Progenitor cell of endocrine pancreas (in vitro differentiated cells): Measurements from ENCODE around the gene DPP10. TPM values are rescaled to one million over a fixed set of nuclear protein-coding genes. Genes with fewer than 3 reads are reported as not detected.

Experiments used
- DNase-seq: peaks from one replicate; pipeline ENCODE4 v3.0.0; 2021; ENCODE audit warnings: low spot score; ENCODE audit not compliant: unreplicated experiment
- H3K27ac Mint-ChIP-seq: 2 replicates; pipeline ENCODE4 v1.8.0; 2021; ENCODE audit warnings: mild to moderate bottlenecking, moderate library complexity, mixed read lengths
- H3K27me3 Mint-ChIP-seq: 2 replicates; pipeline ENCODE4 v1.8.0; 2021; ENCODE audit warnings: mixed read lengths
- H3K36me3 Mint-ChIP-seq: 2 replicates; pipeline ENCODE4 v1.8.0; 2022; ENCODE audit warnings: mixed read lengths; ENCODE audit not compliant: insufficient read depth
- H3K4me1 Mint-ChIP-seq: 2 replicates; pipeline ENCODE4 v1.8.0; 2021; ENCODE audit warnings: low read depth, mixed read lengths
- H3K4me3 Mint-ChIP-seq: 2 replicates; pipeline ENCODE4 v1.8.0; 2021; ENCODE audit warnings: low read depth, mild to moderate bottlenecking, moderate library complexity, mixed read lengths
- H3K9me3 Mint-ChIP-seq: 2 replicates; pipeline ENCODE4 v1.8.0; 2021; ENCODE audit warnings: low read depth, mixed read lengths
- CTCF ChIP-seq: fragments of 200-600 bp; sonication (generic); IDR thresholded peaks from one replicate; pipeline ENCODE4 v1.5.0; 2021; ENCODE audit warnings: antibody characterized with exemption, mild to moderate bottlenecking; ENCODE audit not compliant: unreplicated experiment
- total RNA-seq: library from RNA; stranded (reverse); gene quantifications from 2 replicates; pipeline ENCODE4 v1.2.1, GENCODE V29; 2021

The DPP10 gene
- total RNA-seq, 1 donor from 2014 or later: 44.6 TPM

- no peak for TF ChIP-seq CTCF
- Mint-ChIP-seq H3K9me3 (peaks cover 4% of the 10 kb centered on the region), H3K4me1 (no peaks in the 10 kb centered on the region), H3K36me3 (no peaks in the 10 kb centered on the region), H3K27me3 (no peaks in the 10 kb centered on the region), H3K4me3 (no peak overlapping the region), H3K27ac (no peak overlapping the region)
- DNase-seq: no peak
These were observed 592.4 kb downstream of the DPP10 start for GRCh38 chr2:115034801-115035200.

- H3K4me3 Mint-ChIP-seq: no peak overlapping the region
- no peaks in the 10 kb centered on the region for H3K27me3 Mint-ChIP-seq
- H3K9me3 Mint-ChIP-seq: no peaks in the 10 kb centered on the region
- no peaks in the 10 kb centered on the region for H3K4me1 Mint-ChIP-seq
- no peak for TF ChIP-seq CTCF
- H3K27ac Mint-ChIP-seq: no peak overlapping the region
- DNase-seq: no peak
- H3K36me3 Mint-ChIP-seq: no peaks in the 10 kb centered on the region
These were observed 594.4 kb downstream of the DPP10 start for GRCh38 chr2:115036818-115037217.

DNA sequence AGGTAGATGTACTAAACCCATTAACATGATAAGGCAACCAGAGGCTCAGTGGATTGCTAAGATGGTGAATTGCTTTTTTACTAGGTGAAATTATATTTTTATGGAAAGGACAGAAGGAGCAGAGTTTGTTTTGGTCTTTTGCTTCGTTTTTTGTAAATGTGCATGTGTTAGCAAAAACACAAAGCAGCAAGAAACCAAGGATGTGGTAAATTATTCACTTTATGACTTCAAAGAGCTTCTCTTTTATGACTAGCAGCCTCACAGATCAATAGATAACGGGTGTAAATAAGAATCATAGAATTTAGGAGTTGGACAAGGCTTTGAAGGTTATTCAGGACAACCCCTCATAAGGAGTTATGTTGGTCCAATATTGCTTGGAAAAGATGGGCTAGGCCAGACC lies 615.0 kb downstream of the DPP10 start:
- no peaks in the 10 kb centered on the region for H3K36me3 Mint-ChIP-seq
- H3K27ac Mint-ChIP-seq: no peak overlapping the region
- DNase-seq: no peak
- H3K4me3 Mint-ChIP-seq: no peak overlapping the region
- TF ChIP-seq CTCF: no peak
- H3K27me3 Mint-ChIP-seq: no peaks in the 10 kb centered on the region
- peaks cover 4% of the 10 kb centered on the region for H3K9me3 Mint-ChIP-seq
- H3K4me1 Mint-ChIP-seq: peaks cover 4% of the 10 kb centered on the region

GRCh38 chr2:115070002-115070401 lies 627.6 kb downstream of the DPP10 start:
- Mint-ChIP-seq H3K9me3 (peaks cover 19% of the 10 kb centered on the region), H3K27me3 (no peaks in the 10 kb centered on the region), H3K4me1 (no peaks in the 10 kb centered on the region), H3K27ac (no peak overlapping the region), H3K36me3 (no peaks in the 10 kb centered on the region), H3K4me3 (no peak overlapping the region)
- TF ChIP-seq CTCF: no peak
- no peak for DNase-seq

GRCh38 chr2:115071534-115071933 lies 629.1 kb downstream of the DPP10 start:
- H3K4me3 Mint-ChIP-seq: no peak overlapping the region
- no peak for DNase-seq
- H3K4me1 Mint-ChIP-seq: no peaks in the 10 kb centered on the region
- H3K27ac Mint-ChIP-seq: peak overlapping the region; percentile 18
- peaks cover 19% of the 10 kb centered on the region for H3K9me3 Mint-ChIP-seq
- H3K27me3 Mint-ChIP-seq: no peaks in the 10 kb centered on the region
- no peaks in the 10 kb centered on the region for H3K36me3 Mint-ChIP-seq
- no peak for TF ChIP-seq CTCF
